Astrocyte of the cerebellum (primary cell): Measurements from ENCODE around the gene PHKB.

Experiments
- DNase-seq: peaks from one replicate; pipeline ENCODE4 v3.0.0-alpha.2; 2011; ENCODE audit warnings: low read depth
- H3K4me3 ChIP-seq: 2 replicates; pipeline ENCODE4 v1.5.1; 2011; ENCODE audit warnings: mild to moderate bottlenecking, low read depth, low read length, moderate library complexity
- CTCF ChIP-seq: IDR thresholded peaks from 2 replicates; pipeline ENCODE4 v1.5.1; 2012; ENCODE audit warnings: low read length, low read depth, moderate library complexity, mild to moderate bottlenecking; ENCODE audit errors: missing control alignments
- in situ Hi-C: cut with HindIII; loops from 2 replicates; pipeline ENCODE4 v1.10.0; 2017; ENCODE audit warnings: low sequenced_read_pairs

PHKB gene

GRCh38 chr16:47643323-47644000 is 182.3 kb downstream of the PHKB start:
- in situ Hi-C loops, result no loop called here
- no peak for TF ChIP-seq CTCF
- H3K4me3 ChIP-seq, result no peak overlapping the region
- DNase-seq, result peak; percentile 20

GRCh38 chr16:47644166-47644565 is 183.0 kb downstream of the PHKB start:
- TF ChIP-seq CTCF, result no peak
- in situ Hi-C loops, result no loop called here
- H3K4me3 ChIP-seq, result no peak overlapping the region
- DNase-seq, result peak; percentile 93

DNA sequence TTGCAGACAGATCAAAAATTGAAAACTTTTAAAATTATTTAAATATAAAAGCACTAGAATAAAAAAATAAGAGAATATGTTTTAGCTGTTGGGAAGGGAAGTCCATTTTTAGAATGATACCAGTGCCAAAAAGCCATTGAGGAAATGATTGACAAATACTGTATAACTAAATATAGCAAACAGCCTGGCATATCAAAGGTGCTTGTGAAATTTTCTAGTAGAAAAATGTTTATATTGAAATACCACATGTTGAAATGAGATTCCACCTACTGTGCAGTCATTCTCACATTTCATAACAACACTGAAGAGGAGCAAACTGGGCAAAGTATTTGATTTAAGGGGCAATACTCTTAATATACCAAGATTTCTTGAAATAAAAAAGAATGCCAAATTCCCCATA is 183.5 kb downstream of the PHKB start:
- TF ChIP-seq CTCF, result no peak
- no peak for DNase-seq
- H3K4me3 ChIP-seq, result no peak overlapping the region
- in situ Hi-C loops, result no loop called here

- no peak for TF ChIP-seq CTCF
- no peak overlapping the region for H3K4me3 ChIP-seq
- in situ Hi-C loops, result no loop called here
- DNase-seq, result no peak
Measured at GRCh38 chr16:47646914-47647313, 185.8 kb downstream of the PHKB start.

GRCh38 chr16:47657032-47657431 is 195.9 kb downstream of the PHKB start:
- no peak for DNase-seq
- in situ Hi-C loops, result no loop called here
- H3K4me3 ChIP-seq, result no peak overlapping the region
- no peak for TF ChIP-seq CTCF

GRCh38 chr16:47657977-47658376 is 196.8 kb downstream of the PHKB start:
- no peak for TF ChIP-seq CTCF
- no peak for DNase-seq
- in situ Hi-C loops, result no loop called here
- H3K4me3 ChIP-seq, result no peak overlapping the region
